Measurements from ENCODE around the gene GOLM1. TPM values are rescaled to one million over a fixed set of nuclear protein-coding genes. Genes with fewer than 3 reads are reported as not detected.

The GOLM1 gene
- total and polyA plus RNA-seq, 4 donors, result 7.9 to 28.5 (median 13.2) TPM

GRCh38 chr9:86046071-86046636 is 53.2 kb downstream of the GOLM1 start (continued):
- TF ChIP-seq FOXA2 (IDR thresholded peaks at IDR 0.05), result no peak
- TF ChIP-seq YY1 (IDR thresholded peaks at IDR 0.05), result no peak
- TF ChIP-seq REST (IDR thresholded peaks at IDR 0.05), result no peak

- Histone ChIP-seq H3K9me3 (ENCODE audit: control insufficient read depth in 4 of 4, low read length in 3 of 4) (no peaks in the 10 kb centered on the region), H3K36me3 (ENCODE audit: control insufficient read depth in 4 of 4, insufficient read depth in 3 of 4, low read depth in 1 of 4, low read length in 3 of 4) (no peaks in the 10 kb centered on the region), H3K4me3 (ENCODE audit: low read depth in 1 of 3, low read length in 3 of 3) (no peak overlapping the region), H3K9ac (ENCODE audit: low read depth in 1 of 2, low read length in 2 of 2) (no peak overlapping the region), H3K27ac (ENCODE audit: low read depth in 1 of 2, low read length in 2 of 2) (no peak overlapping the region), H3K4me1 (ENCODE audit: control insufficient read depth in 4 of 4, insufficient read depth in 4 of 4, low read length in 3 of 4) (no peaks in the 10 kb centered on the region), H3K27me3 (ENCODE audit: control insufficient read depth in 4 of 4, insufficient read depth in 4 of 4, low read length in 3 of 4) (no peaks in the 10 kb centered on the region)
- TF ChIP-seq HNF4G (IDR thresholded peaks at IDR 0.05) (no peak), ATF3 (IDR thresholded peaks at IDR 0.05) (no peak), JUND (IDR thresholded peaks at IDR 0.05) (no peak), CTCF (IDR thresholded peaks at IDR 0.05; ENCODE audit: low read depth, low read length, missing input control) (no peak), EGR1 (IDR thresholded peaks at IDR 0.05; ENCODE audit: low read depth in 2 of 2) (no peak), REST (IDR thresholded peaks at IDR 0.05) (no peak), TAF1 (conservative IDR thresholded peaks at IDR 0.05) (no peak), SP1 (IDR thresholded peaks at IDR 0.05) (no peak), FOXA2 (IDR thresholded peaks at IDR 0.05) (no peak), FOXA1 (IDR thresholded peaks at IDR 0.05) (no peak), RXRA (IDR thresholded peaks at IDR 0.05) (no peak), NR2F2 (IDR thresholded peaks at IDR 0.05) (no peak), YY1 (IDR thresholded peaks at IDR 0.05) (no peak), GABPA (IDR thresholded peaks at IDR 0.05 in 1 of 2, conservative IDR thresholded peaks at IDR 0.05 in 1 of 2) (no peak), HNF4A (conservative IDR thresholded peaks at IDR 0.05) (no peak), RAD21 (IDR thresholded peaks at IDR 0.05) (no peak)
- TF ChIP-seq, protein P1, sequence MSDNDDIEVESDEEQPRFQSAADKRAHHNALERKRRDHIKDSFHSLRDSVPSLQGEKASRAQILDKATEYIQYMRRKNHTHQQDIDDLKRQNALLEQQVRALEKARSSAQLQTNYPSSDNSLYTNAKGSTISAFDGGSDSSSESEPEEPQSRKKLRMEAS (IDR thresholded peaks at IDR 0.05), result no peak
- TF ChIP-seq, protein P2, sequence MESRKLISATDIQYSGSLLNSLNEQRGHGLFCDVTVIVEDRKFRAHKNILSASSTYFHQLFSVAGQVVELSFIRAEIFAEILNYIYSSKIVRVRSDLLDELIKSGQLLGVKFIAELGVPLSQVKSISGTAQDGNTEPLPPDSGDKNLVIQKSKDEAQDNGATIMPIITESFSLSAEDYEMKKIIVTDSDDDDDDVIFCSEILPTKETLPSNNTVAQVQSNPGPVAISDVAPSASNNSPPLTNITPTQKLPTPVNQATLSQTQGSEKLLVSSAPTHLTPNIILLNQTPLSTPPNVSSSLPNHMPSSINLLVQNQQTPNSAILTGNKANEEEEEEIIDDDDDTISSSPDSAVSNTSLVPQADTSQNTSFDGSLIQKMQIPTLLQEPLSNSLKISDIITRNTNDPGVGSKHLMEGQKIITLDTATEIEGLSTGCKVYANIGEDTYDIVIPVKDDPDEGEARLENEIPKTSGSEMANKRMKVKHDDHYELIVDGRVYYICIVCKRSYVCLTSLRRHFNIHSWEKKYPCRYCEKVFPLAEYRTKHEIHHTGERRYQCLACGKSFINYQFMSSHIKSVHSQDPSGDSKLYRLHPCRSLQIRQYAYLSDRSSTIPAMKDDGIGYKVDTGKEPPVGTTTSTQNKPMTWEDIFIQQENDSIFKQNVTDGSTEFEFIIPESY (IDR thresholded peaks at IDR 0.05), result no peak
- WGBS, result 90% methylated on average over 6 of the region's 6 CpGs
- no peak for DNase-seq (ENCODE audit: low spot score)
These were observed 53.7 kb downstream of the GOLM1 start for GRCh38 chr9:86045654-86046053.
